HL-60/S4 (cell line): ENCODE data around the gene MYEOV.

Experiments used
- in situ Hi-C: fragments of 300-500 bp; cut with MboI; formaldehyde crosslinking; loops from 2 replicates; pipeline ENCODE4 v1.14.3; 2022; ENCODE audit warnings: low sequenced_read_pairs

MYEOV gene

GRCh38 chr11:69335781-69336405, 41.9 kb downstream of the MYEOV start:
- in situ Hi-C loops, result no loop called here

GRCh38 chr11:69337211-69337721, 43.3 kb downstream of the MYEOV start:
- in situ Hi-C loops, result no loop called here

- in situ Hi-C loops, result no loop called here
These were observed 45.2 kb downstream of the MYEOV start for GRCh38 chr11:69339041-69339733.

DNA sequence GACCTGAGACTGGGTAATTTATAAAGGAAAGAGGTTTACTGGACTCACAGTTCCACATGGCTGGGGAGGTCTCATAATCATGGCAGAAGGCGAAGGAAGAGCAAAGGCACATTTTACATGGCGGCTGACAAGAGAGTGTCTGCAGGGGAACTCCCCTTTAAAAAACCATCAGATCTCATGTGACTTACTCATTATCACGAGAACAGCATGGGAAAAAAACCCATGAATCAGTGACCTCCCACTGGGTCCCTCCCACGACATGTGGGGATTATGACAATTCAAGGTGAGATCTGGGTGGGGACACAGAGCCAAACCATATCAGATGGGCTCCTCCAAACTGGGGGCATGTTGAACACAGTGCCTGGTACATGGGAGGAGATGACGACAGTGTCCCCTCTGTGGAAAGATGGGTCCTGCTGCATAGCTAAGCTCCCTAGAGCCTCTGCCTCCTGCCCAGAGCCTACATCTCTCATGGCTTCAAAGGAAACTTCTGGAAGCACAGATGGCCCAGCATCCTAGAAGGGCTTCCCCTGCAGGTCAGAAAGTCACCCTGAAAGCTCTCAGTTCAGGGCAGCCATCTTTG, 46.1 kb downstream of the MYEOV start:
- in situ Hi-C loops, result no loop called here

DNA sequence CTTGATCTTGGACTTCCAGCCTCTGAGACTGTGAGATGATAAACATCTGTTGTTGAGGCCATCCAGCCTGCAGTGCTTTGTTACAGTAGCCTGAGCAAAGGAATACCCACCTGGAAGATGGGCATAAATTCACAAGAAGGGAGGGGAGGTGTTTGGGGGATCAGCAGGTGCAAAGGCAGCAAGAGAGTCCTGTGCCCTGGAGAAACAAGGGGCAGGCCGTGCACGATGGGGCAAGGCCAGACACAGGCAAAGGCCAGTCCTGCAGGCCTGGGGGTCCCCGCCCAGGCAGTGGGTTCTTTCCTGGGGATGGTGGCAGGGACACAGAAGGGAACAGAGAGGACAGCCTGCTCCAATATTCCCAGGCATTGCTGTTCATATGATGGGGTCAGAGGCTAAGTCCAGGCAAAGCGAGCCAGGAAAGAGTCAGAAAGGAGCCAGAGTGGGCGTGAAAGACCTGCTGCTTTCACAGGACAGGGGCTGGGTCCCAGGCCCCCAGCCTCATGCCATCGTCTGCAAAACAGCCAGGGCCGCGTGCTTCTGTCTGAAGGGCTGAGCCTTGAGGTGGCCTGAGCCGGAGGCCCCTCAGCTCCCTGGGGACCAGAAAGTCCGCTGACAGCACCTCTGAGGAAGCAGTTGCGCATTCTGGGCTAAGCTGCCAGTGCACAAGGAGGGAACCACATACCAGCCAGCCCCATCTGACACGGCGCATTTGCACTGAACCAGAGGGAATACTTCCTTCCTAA, 48.8 kb downstream of the MYEOV start:
- in situ Hi-C loops, result no loop called here

DNA sequence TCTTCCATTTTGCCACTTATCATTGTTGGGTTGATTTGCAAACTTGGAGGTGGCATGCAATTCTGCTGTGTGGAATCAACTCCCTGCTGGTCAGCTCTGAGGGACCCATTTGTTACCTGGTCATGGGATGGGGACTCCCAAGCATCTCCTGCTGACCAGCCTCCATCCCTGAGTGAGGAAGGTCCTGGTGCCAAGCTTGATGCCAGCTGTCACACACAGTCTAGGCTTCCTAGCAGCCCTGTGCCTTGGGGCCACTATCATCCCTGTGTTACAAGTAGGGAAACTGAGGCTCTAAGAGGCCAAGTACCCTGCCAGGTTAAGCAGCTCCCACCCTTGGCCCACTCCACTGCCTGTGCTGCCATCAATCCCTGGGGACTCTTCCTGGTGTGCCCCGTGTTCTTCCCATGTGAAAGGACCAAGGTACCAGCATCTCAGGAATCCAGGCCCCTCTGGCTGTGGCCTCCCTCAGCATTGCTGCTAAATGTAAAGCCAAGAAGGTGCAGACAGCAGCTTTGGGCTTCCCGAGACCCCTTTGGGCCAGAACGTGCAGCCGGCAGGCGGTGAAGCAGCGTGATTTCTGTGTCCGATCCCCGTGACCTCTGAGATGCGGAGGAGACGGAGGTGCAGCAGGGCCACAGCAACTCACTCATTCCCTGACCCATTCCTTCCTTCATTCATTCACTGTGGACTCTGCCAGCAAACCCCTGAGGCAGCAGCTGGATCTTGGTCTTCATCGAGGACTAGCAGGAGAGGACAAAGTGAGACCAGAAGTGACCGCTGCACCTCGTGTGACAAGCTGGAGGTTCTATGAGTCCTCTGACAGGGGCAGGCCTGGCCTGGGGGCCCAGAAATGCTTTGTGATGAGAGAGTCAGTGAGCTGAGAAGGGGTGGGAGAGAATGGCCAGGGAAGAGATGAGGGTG, 49.7 kb downstream of the MYEOV start:
- in situ Hi-C loops, result no loop called here

DNA sequence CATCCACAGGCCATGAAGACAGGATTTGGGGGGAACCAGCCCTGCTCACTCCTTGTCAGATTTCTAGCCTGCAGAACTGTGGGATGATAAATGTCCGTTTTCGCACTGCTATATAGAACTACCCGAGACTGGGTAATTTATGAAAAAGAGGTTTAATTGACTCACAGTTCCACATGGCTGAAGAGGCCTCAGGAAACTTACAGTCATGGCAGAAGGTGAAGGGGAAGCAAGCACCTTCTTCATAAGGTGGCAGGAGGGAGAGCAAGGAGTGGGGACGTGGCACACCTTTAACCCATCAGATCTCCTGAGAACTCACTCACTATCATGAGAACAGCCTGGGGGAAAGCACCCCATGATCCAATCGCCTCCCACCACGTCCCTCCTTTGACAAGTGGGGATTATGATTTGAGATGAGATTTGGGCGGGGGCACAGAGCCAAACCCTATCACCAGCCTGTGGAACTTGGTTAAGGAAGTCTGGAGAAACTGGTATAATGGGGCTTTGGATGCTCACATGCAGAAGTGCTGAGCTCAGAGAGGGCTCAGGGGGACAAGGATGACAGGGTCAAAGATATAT, 50.7 kb downstream of the MYEOV start:
- in situ Hi-C loops, result no loop called here
